ENCODE data around the gene VPS13D.

Gene VPS13D

DNA sequence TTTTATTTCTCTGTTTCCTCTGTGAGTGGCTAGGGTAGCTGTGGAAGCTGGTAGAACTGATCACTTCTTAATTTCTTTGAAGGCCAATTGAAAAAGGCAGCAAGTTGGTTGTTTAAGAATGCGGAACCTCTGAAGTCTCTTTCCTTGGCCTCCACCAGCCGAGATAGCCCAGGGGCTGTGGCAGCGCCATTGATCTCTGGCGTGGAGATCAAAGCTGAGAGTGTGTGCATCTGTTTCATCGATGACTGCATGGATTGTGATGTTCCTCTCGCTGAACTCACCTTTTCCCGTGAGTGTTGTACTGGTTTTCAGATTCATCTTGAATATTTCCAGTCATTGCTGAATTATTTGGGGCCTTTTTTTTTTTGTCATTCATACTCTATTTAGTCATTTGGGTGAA lies 97.7 kb downstream of the VPS13D start:
- POLR2A ChIA-PET: no interaction called here
- DNase-seq (ENCODE audit: extremely low spot score): no peak
- CTCF ChIA-PET: no interaction called here
- TF ChIP-seq, protein P1, sequence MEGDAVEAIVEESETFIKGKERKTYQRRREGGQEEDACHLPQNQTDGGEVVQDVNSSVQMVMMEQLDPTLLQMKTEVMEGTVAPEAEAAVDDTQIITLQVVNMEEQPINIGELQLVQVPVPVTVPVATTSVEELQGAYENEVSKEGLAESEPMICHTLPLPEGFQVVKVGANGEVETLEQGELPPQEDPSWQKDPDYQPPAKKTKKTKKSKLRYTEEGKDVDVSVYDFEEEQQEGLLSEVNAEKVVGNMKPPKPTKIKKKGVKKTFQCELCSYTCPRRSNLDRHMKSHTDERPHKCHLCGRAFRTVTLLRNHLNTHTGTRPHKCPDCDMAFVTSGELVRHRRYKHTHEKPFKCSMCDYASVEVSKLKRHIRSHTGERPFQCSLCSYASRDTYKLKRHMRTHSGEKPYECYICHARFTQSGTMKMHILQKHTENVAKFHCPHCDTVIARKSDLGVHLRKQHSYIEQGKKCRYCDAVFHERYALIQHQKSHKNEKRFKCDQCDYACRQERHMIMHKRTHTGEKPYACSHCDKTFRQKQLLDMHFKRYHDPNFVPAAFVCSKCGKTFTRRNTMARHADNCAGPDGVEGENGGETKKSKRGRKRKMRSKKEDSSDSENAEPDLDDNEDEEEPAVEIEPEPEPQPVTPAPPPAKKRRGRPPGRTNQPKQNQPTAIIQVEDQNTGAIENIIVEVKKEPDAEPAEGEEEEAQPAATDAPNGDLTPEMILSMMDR (IDR thresholded peaks at IDR 0.05; ENCODE audit: control extremely low read depth, extremely low read depth, low read depth, missing control alignments): no peak

DNA sequence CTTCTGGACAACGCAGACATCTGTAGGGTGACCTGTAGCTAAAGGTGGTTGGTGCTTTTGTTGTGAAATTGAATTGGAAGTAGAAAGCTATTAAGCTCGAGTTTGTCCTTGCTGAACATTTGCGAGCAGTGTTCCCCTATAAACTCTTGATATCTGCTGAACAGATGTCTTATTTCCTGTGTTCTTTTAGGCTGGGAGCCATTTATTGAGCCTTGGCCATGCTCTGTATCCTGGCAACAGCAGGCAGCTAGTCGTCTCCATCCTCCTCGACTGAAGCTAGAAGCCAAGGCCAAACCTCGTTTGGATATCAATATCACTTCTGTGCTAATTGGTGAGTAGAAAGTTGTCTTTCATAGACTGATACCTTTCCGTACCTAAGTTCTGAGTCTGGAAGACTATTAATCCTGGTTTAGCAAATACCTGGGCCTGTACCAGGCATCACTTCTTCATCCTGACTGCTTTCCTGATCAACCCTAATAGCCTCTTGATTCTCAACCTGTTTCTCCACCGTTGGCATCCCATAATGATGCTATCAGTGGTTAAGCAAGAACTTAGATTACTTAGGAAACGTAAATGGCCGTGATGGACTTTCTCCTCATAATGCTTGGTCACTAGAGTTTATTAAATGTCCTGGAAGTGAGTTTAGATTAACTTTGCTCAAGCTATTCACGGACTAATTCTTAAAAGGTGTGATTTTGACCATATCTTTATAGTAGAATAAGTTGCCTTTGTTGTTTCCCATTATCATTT lies 103.4 kb downstream of the VPS13D start:
- TF ChIP-seq, protein P1 (IDR thresholded peaks at IDR 0.05; ENCODE audit: control extremely low read depth, extremely low read depth, low read depth, missing control alignments): no peak
- ChIA-PET POLR2A (no interaction called here), CTCF (interaction anchor here (1.0 to 2.2 kb wide), 2 partner anchors 9 to 10 kb away, joined by 3 to 7 read pairs; no protein-coding TSS in a partner anchor)
- no peak for DNase-seq (ENCODE audit: extremely low spot score)

DNA sequence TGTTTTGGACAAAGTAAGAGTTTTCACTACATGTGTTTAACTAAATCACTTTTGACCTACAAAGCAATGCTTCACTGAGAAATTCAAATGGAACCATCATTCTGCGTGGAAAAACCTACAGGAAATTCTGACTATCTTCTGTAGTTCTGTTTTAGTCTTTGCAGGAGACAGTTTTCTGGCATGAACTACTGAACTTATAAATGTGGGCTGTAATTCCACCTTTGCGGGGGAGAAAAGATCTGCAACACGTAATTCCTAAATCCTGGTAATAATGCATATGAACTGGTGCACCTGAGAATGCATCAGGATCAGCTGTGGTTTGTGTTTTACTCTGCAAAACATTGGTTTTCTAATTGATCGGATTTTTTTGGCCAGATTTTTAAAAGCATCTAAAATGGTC lies 106.0 kb downstream of the VPS13D start:
- DNase-seq (ENCODE audit: extremely low spot score): no peak
- TF ChIP-seq, protein P1 (IDR thresholded peaks at IDR 0.05; ENCODE audit: control extremely low read depth, extremely low read depth, low read depth, missing control alignments): no peak
- CTCF ChIA-PET: interaction anchor here (0.9 to 1.8 kb wide), 6 partner anchors 12 to 49 kb away, joined by 3 read pairs; no protein-coding TSS in a partner anchor
- POLR2A ChIA-PET: no interaction called here

DNA sequence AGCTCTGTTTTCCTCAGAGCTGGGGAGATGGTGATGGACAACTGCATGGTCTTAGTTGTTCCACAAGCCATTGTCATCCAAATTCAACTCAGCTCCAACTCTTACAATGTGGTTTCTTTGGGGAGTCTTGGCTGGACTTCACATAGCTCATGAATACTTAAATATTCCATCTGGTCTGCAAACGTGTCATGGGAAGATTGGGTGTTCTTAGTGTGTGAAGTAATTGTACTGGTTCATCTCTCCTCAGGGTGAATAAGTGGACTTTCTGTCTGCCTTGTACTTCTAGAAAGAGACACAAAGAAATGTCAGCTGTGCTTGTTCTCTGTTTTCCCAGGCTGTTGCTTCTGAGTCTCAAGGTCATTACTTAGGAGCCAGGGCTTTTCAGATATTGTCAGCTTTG lies 106.6 kb downstream of the VPS13D start:
- ChIA-PET POLR2A (no interaction called here), CTCF (interaction anchor here (0.9 to 1.8 kb wide), 4 partner anchors 13 to 48 kb away, joined by 3 read pairs; no protein-coding TSS in a partner anchor)
- TF ChIP-seq, protein P1 (IDR thresholded peaks at IDR 0.05; ENCODE audit: control extremely low read depth, extremely low read depth, low read depth, missing control alignments): no peak
- DNase-seq (ENCODE audit: extremely low spot score): no peak

DNA sequence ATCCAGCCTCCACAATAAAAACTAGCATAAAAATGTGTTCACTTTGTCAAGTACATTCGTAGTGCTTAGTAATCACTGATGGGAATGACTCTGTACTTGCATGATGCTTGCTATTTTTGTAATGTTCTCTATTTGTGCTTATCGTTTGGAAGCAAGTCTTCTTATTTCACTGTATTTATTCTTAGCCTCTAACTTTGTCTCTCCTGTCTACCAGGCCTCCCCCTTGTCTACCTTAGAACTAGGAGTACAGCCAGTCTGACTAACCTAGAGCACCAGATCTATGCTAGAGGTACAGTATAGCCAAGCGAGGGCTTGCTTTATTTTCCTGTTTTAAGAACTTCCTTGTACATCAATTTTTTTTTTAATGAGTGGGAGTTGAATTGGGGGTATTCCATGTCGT lies 108.2 kb downstream of the VPS13D start:
- ChIA-PET CTCF (no interaction called here), POLR2A (no interaction called here)
- no peak for DNase-seq (ENCODE audit: extremely low spot score)
- TF ChIP-seq, protein P1 (IDR thresholded peaks at IDR 0.05; ENCODE audit: control extremely low read depth, extremely low read depth, low read depth, missing control alignments): no peak

DNA sequence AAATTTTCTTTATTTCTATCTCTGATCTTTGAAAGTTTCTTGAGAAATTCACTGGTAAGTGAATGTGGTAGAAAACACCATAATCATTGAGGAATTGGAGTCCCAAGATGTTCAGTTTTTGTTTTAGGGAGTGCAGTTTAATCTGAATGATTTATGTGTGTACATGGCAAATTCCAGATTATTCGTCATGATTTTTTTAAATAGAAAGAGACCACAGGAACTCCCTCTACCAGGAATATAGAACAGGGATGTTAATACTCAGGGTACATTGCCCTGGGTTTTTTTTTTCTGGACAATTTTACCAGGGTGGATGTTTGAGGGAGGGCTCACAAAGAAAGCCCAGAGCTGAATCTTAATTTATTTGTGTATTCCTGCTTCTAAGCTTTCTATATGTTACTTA lies 109.0 kb downstream of the VPS13D start:
- DNase-seq (ENCODE audit: extremely low spot score): no peak
- ChIA-PET CTCF (no interaction called here), POLR2A (no interaction called here)
- TF ChIP-seq, protein P1 (IDR thresholded peaks at IDR 0.05; ENCODE audit: control extremely low read depth, extremely low read depth, low read depth, missing control alignments): no peak
